ENCODE results near the gene ARRDC3. TPM values are rescaled to one million over a fixed set of nuclear protein-coding genes. Genes with fewer than 3 reads are reported as not detected.
A peak's percentile ranks its signal among the peaks of the same experiment; 100 is the strongest.
"Not testable (repeated sequence)": the region's sequence is repeated elsewhere in the genome, so short reads cannot be mapped to it uniquely, and the experiment has no call there.

Gene ARRDC3
- total RNA-seq, 4 donors from 2014 or later: 168 to 289 (median 228) TPM

- intact Hi-C loops (cut with DNase I): no loop called here
Measured at GRCh38 chr5:91403438-91403837, 20.3 kb upstream of the ARRDC3 start.

DNA sequence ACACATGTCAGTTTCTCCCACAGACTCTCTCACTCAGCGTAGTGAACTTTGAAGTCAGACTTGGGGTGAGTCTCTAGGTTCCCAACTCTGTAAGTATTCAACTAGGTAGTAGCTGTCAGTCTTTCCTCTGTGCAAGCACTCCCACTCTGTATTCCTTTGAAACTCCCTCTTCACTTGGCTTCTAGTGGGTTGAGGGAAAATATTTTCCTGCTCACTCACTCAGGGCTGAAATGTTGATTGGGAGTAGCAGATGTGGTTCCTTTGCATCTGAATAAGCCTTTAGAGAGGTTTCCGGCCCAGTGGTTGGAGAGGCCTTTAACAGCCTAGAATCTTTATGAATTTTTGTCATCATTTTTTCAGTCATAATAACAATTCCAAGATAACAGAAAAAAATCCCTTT, 18.1 kb upstream of the ARRDC3 start:
- 82 to 87% methylated on average over 2 of the region's 2 CpGs for WGBS, 2 donors
- TF ChIP-seq CTCF (IDR thresholded peaks at IDR 0.05) (no peak), POLR2A (IDR thresholded peaks at IDR 0.05) (no peak)
- H3K36me3 ChIP-seq: no peaks in the 10 kb centered on the region
- H3K27me3 ChIP-seq: no peaks in the 10 kb centered on the region
- no peak overlapping the region for H3K4me3 ChIP-seq (replicated peaks in 1 of 3)
- intact Hi-C loops (cut with DNase I): no loop called here
- no peaks in the 10 kb centered on the region for H3K9me3 ChIP-seq
- no peak for DNase-seq
- H3K4me1 ChIP-seq: peaks cover 0 to 10% of the 10 kb centered on the region in 2 donors
- peak overlapping the region in 2 of 3 donors; percentile 2 to 20 for H3K27ac ChIP-seq

More at GRCh38 chr5:91403438-91403837, 20.3 kb upstream of the ARRDC3 start:
- Histone ChIP-seq H3K27me3 (no peaks in the 10 kb centered on the region), H3K36me3 (no peaks in the 10 kb centered on the region), H3K4me1 (peaks cover 0 to 10% of the 10 kb centered on the region in 2 donors), H3K9me3 (no peaks in the 10 kb centered on the region), H3K27ac (peak overlapping the region; percentile 67 to 84 (median 82)), H3K4me3 (replicated peaks in 1 of 3) (no peak overlapping the region)
- TF ChIP-seq CTCF (IDR thresholded peaks at IDR 0.05) (no peak), POLR2A (IDR thresholded peaks at IDR 0.05) (no peak)
- no peak for DNase-seq

- H3K27ac ChIP-seq: no peak overlapping the region
- H3K27me3 ChIP-seq: no peaks in the 10 kb centered on the region
- H3K4me3 ChIP-seq (replicated peaks in 1 of 3): no peak overlapping the region
- H3K36me3 ChIP-seq: no peaks in the 10 kb centered on the region
- intact Hi-C loops (cut with DNase I): no loop called here
- H3K4me1 ChIP-seq: no peaks in the 10 kb centered on the region
- H3K9me3 ChIP-seq: no peaks in the 10 kb centered on the region
- DNase-seq: no peak
- TF ChIP-seq POLR2A (IDR thresholded peaks at IDR 0.05) (no peak), CTCF (IDR thresholded peaks at IDR 0.05) (no peak)
Measured at GRCh38 chr5:91397791-91398190, 14.7 kb upstream of the ARRDC3 start.

DNA sequence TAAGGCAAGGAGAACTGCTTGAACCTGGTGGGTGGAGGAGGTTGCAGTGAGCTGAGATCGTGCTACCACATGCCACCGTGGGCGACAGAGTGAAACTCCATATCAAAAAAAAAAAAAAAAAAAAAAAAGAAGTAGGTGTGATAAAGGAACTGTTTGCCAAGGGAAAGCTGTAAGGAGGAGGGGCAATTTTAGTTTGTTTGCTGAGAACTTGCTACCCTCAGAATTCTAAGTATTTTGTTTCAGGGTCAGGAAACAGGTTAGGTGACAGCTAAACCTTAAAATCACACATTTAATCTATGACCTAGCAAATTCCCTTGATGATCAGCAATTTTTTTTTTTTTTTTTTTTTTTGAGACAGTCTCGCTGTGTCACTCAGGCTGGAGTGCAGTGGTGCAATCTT, 7.2 kb upstream of the ARRDC3 start:
- Histone ChIP-seq H3K36me3 (no peaks in the 10 kb centered on the region), H3K27me3 (no peaks in the 10 kb centered on the region), H3K27ac (no peak overlapping the region), H3K9me3 (no peaks in the 10 kb centered on the region), H3K4me3 (replicated peaks in 1 of 3) (no peak overlapping the region), H3K4me1 (no peaks in the 10 kb centered on the region)
- DNase-seq: no peak
- WGBS, 2 donors: 83 to 88% methylated on average over 4 of the region's 4 CpGs
- intact Hi-C loops (cut with DNase I): no loop called here
- TF ChIP-seq CTCF (IDR thresholded peaks at IDR 0.05) (no peak), POLR2A (IDR thresholded peaks at IDR 0.05) (no peak)

DNA sequence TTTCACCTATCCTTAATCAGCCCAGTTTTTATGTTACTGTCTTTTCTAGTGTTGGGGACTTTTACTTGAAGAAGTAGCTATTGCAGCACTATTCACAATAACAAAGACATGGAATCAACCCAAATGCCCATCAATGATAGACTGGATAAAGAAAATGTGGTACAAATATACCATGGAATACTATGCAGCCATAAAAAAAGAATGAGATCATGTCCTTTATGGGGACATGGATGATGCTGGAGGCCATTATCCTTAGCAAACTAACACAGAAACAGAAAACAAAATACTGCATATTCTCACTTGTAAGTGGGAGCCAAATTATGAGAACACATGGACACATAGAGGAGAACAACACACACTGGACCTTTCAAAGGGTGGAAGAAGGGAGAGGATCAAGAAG, 6.4 kb upstream of the ARRDC3 start:
- H3K27ac ChIP-seq; H3K36me3 ChIP-seq; H3K9me3 ChIP-seq; DNase-seq; H3K4me3 ChIP-seq (replicated peaks in 1 of 3); H3K4me1 ChIP-seq; H3K27me3 ChIP-seq: not testable (repeated sequence)
- intact Hi-C loops (cut with DNase I): loop anchor here (5.0 to 10.0 kb wide), 2 partner anchors 287 to 525 kb away; no protein-coding TSS in a partner anchor

- Histone ChIP-seq H3K9me3 (no peaks in the 10 kb centered on the region), H3K4me1 (peaks cover 0 to 4% of the 10 kb centered on the region in 2 donors), H3K4me3 (replicated peaks in 1 of 3) (no peak overlapping the region), H3K27ac (no peak overlapping the region), H3K36me3 (no peaks in the 10 kb centered on the region), H3K27me3 (no peaks in the 10 kb centered on the region)
- DNase-seq: no peak
- no peak for TF ChIP-seq CTCF (IDR thresholded peaks at IDR 0.05)
- no peak for TF ChIP-seq POLR2A (IDR thresholded peaks at IDR 0.05)
- 97 to 98% methylated on average over 5 of the region's 5 CpGs for WGBS, 2 donors
- intact Hi-C loops (cut with DNase I): loop anchor here (5.0 to 10.0 kb wide), 2 partner anchors 286 to 524 kb away; no protein-coding TSS in a partner anchor
Measured at GRCh38 chr5:91388362-91388761, 5.2 kb upstream of the ARRDC3 start.
